ENCODE results near the gene TOMM6. TPM values are rescaled to one million over a fixed set of nuclear protein-coding genes. Genes with fewer than 3 reads are reported as not detected.

TOMM6 gene
- total RNA-seq, 1 experiment from 2014 or later, result 239 TPM

GRCh38 chr6:41813956-41814355, 26.5 kb downstream of the TOMM6 start:
- H3K9me3 ChIP-seq (ENCODE audit: control insufficient read depth, low read depth, low read length), result no peaks in the 10 kb centered on the region
- no peaks in the 10 kb centered on the region for H3K27me3 ChIP-seq (ENCODE audit: insufficient read depth, low read length)
- H3K56ac ChIP-seq (ENCODE audit: insufficient read length, low read depth, low read length), result no peak overlapping the region
- no peaks in the 10 kb centered on the region for H4K20me1 ChIP-seq (ENCODE audit: control insufficient read depth, insufficient read depth, insufficient read length)
- Mint-ChIP-seq H3K27me3 (ENCODE audit: low read depth) (no peaks in the 10 kb centered on the region), H3K36me3 (ENCODE audit: insufficient read depth in 1 of 3, low read depth in 3 of 3) (peaks cover 0 to 4% (median 0%) of the 10 kb centered on the region in 3 experiments; a peak in 3 of 7 replicates), H3K4me3 (no peak overlapping the region), H3K9me3 (no peaks in the 10 kb centered on the region), H3K27ac (no peak overlapping the region), H3K4me1 (peaks cover 0 to 2% of the 10 kb centered on the region in 2 experiments; a peak in 1 of 4 replicates)
- no peak overlapping the region for H3K27ac ChIP-seq (ENCODE audit: insufficient read length, low read depth, low read length)
- H3K79me2 ChIP-seq (ENCODE audit: insufficient read depth, low read length), result no peaks in the 10 kb centered on the region
- H3K9ac ChIP-seq (ENCODE audit: extremely low read depth, insufficient read length, low read length), result no peak overlapping the region
- H3K23ac ChIP-seq (ENCODE audit: insufficient read length, low read depth, low read length), result no peak overlapping the region
- H3K4me1 ChIP-seq (ENCODE audit: insufficient read depth, low read length), result no peaks in the 10 kb centered on the region
- DNase-seq, result no peak
- no peak for TF ChIP-seq CTCF (conservative IDR thresholded peaks at IDR 0.05)
- no peak overlapping the region for H3T11ph ChIP-seq (ENCODE audit: low read length)
- H2AK5ac ChIP-seq (ENCODE audit: insufficient read length, low read length), result no peak overlapping the region
- H4K91ac ChIP-seq (ENCODE audit: insufficient read length, low read depth, low read length), result no peak overlapping the region
- H4K8ac ChIP-seq (replicated peaks; ENCODE audit: insufficient read length, low read depth, low read length), result no peak overlapping the region
- no peak overlapping the region for H2BK120ac ChIP-seq (ENCODE audit: low read depth, low read length, poor library complexity, severe bottlenecking)
- H4K5ac ChIP-seq (ENCODE audit: insufficient read length, low read depth, low read length), result no peak overlapping the region
- no peak overlapping the region for H2AFZ ChIP-seq (ENCODE audit: low read length)
- no peak overlapping the region for H2BK12ac ChIP-seq (ENCODE audit: insufficient read length, low read depth, low read length)
- H3K23me2 ChIP-seq (ENCODE audit: insufficient read length, low read depth, low read length, poor library complexity, severe bottlenecking), result no peaks in the 10 kb centered on the region
- no CpG with 5 or more reads among the region's 2 CpGs for WGBS (ENCODE audit: extremely low coverage, insufficient read length, low lambda C conversion rate)
- H2BK15ac ChIP-seq (ENCODE audit: low read depth, low read length), result no peak overlapping the region
- H3K79me1 ChIP-seq (ENCODE audit: insufficient read depth, low read depth, low read length, poor library complexity, severe bottlenecking), result no peaks in the 10 kb centered on the region
- H3K4ac ChIP-seq (ENCODE audit: low read depth, low read length), result no peak overlapping the region
- H2BK20ac ChIP-seq (ENCODE audit: low read depth, low read length, poor library complexity, severe bottlenecking), result no peak overlapping the region
- no peak overlapping the region for H3K18ac ChIP-seq (ENCODE audit: insufficient read length, low read depth, low read length)
- H3K14ac ChIP-seq (ENCODE audit: insufficient read depth, low read length), result no peak overlapping the region
- H3K4me2 ChIP-seq (ENCODE audit: insufficient read depth, insufficient read length, low read length), result no peak overlapping the region
- no peak overlapping the region for H2BK5ac ChIP-seq (ENCODE audit: insufficient read length, low read length)
